SK-N-SH (cell line): ENCODE results near the gene BMP6. TPM values are rescaled to one million over a fixed set of nuclear protein-coding genes. Genes with fewer than 3 reads are reported as not detected.

Source experiments
- CTCF ChIA-PET: fragments of 300-600, 350-600 bp; formaldehyde crosslinking; extraction: SDS; loops from one replicate; lab custom pipeline; 2021; lab: Yijun Ruan, JAX
- POLR2A ChIA-PET: fragments of 350-600 bp; sonication (Branson Sonifier 250); formaldehyde crosslinking; extraction: SDS; loops from one replicate; lab custom pipeline; 2020; ENCODE audit warnings: antibody characterized with exemption, inconsistent platforms; lab: Yijun Ruan, JAX
- DNase-seq: peaks from one replicate; pipeline ENCODE4 v3.0.0; 2012
- H2AFZ ChIP-seq: fragments of 200-600 bp; sonication (generic); 2 replicates; pipeline ENCODE4 v1.8.1; 2016; ENCODE audit warnings: antibody characterized with exemption, mild to moderate bottlenecking, low read depth
- H3F3A ChIP-seq: fragments of 200-600 bp; sonication (generic); replicated peaks from 2 replicates; pipeline ENCODE3; 2016; ENCODE audit warnings: antibody characterized with exemption, mild to moderate bottlenecking; ENCODE audit not compliant: insufficient read depth
- H3K27ac ChIP-seq, 2 experiments: fragments of 200-500 bp in 1 of 2; fragments of 200-600 bp in 1 of 2; sonication (Bioruptor generic) in 1 of 2; sonication (generic), shearing (Covaris generic) in 1 of 2; 2 replicates each; pipeline versions ENCODE4 v1.5.1 to v1.6.1; 2014 to 2016; ENCODE audit warnings: low read depth in 2 of 2, inconsistent platforms in 1 of 2, low read length in 1 of 2, mild to moderate bottlenecking in 1 of 2, mixed read lengths in 1 of 2
- H3K27me3 ChIP-seq: fragments of 200-600 bp; sonication (generic), shearing (Covaris generic); 2 replicates; pipeline ENCODE4 v1.6.1; 2016; ENCODE audit warnings: mixed run types; ENCODE audit not compliant: insufficient read depth
- H3K36me3 ChIP-seq, 2 experiments: fragments of 200-500 bp in 1 of 2; fragments of 200-600 bp in 1 of 2; sonication (Bioruptor generic) in 1 of 2; sonication (generic) in 1 of 2; replicated peaks in 1 of 2; 2 replicates each; pipeline versions ENCODE3 to v1.5.1; 2014 to 2016; ENCODE audit warnings: low read length in 1 of 2, mild to moderate bottlenecking in 1 of 2; ENCODE audit not compliant: insufficient read depth in 2 of 2, control insufficient read depth in 1 of 2
- H3K4me1 ChIP-seq, 2 experiments: fragments of 200-500 bp in 1 of 2; fragments of 200-600 bp in 1 of 2; sonication (Bioruptor generic) in 1 of 2; sonication (generic), shearing (Covaris generic) in 1 of 2; 2 replicates each; pipeline versions ENCODE4 v1.5.1 to v1.6.1; 2014 to 2016; ENCODE audit warnings: low read depth in 1 of 2, low read length in 1 of 2, mixed run types in 1 of 2; ENCODE audit not compliant: insufficient read depth in 2 of 2, control insufficient read depth in 1 of 2
- H3K4me2 ChIP-seq: fragments of 200-600 bp; sonication (generic), shearing (Covaris generic); 2 replicates; pipeline ENCODE4 v1.6.1; 2017; ENCODE audit warnings: mixed run types
- H3K4me3 ChIP-seq, 2 experiments: fragments of 200-500 bp in 1 of 2; fragments of 200-600 bp in 1 of 2; sonication (Bioruptor generic) in 1 of 2; sonication (generic), shearing (Covaris generic) in 1 of 2; 2 replicates each; pipeline versions ENCODE4 v1.5.1 to v1.8.1; 2014 to 2016; ENCODE audit warnings: low read depth in 2 of 2, inconsistent platforms in 1 of 2, low read length in 1 of 2, mild to moderate bottlenecking in 1 of 2, mixed read lengths in 1 of 2, moderate library complexity in 1 of 2
- H3K79me2 ChIP-seq: fragments of 200-600 bp; sonication (generic); 2 replicates; pipeline ENCODE4 v1.8.1; 2017; ENCODE audit warnings: mild to moderate bottlenecking; ENCODE audit not compliant: insufficient read depth
- H3K9ac ChIP-seq: fragments of 200-600 bp; sonication (generic); 2 replicates; pipeline ENCODE4 v1.6.1; 2017; ENCODE audit warnings: mixed run types
- H3K9me2 ChIP-seq: fragments of 200-600 bp; sonication (generic); 2 replicates; pipeline ENCODE4 v1.6.1; 2017; ENCODE audit warnings: mixed run types
- H3K9me3 ChIP-seq: fragments of 200-600 bp; sonication (generic); 2 replicates; pipeline ENCODE4 v1.6.1; 2017; ENCODE audit warnings: mixed run types, mild to moderate bottlenecking, moderate library complexity
- H4K20me1 ChIP-seq: fragments of 200-600 bp; sonication (generic); 2 replicates; pipeline ENCODE4 v1.6.1; 2017; ENCODE audit warnings: mild to moderate bottlenecking, mixed run types; ENCODE audit not compliant: insufficient read depth
- EZH2phosphoT487 ChIP-seq: fragments of 200-600 bp; sonication (generic); IDR thresholded peaks from 2 replicates; pipeline ENCODE4 v1.6.1; 2017; ENCODE audit warnings: low read depth, mixed run types, mild to moderate bottlenecking, antibody characterized with exemption, moderate library complexity, borderline replicate concordance
- FOSL2 ChIP-seq: IDR thresholded peaks from 2 replicates; pipeline ENCODE4 v1.4.0; 2012; ENCODE audit warnings: low read depth, mild to moderate bottlenecking, moderate library complexity, borderline replicate concordance
- FOXJ3 ChIP-seq: sonication (generic); formaldehyde crosslinking; IDR thresholded peaks from 2 replicates; pipeline ENCODE4 v1.5.1; 2020; ENCODE audit warnings: mild to moderate bottlenecking, missing genetic modification reagents
- FOXM1 ChIP-seq: IDR thresholded peaks from 2 replicates; pipeline ENCODE4 v1.4.0; 2012; ENCODE audit warnings: low read depth, mild to moderate bottlenecking
- IRF3 ChIP-seq: fragments of 150-350 bp; IDR thresholded peaks from 2 replicates; pipeline ENCODE4 v1.6.1; 2016; ENCODE audit warnings: mild to moderate bottlenecking, low read depth, low read length
- MXI1 ChIP-seq: IDR thresholded peaks from 2 replicates; pipeline ENCODE4 v1.6.1; 2012; ENCODE audit warnings: mild to moderate bottlenecking, low read depth, low read length, improper control_type of control experiment
- NRF1 ChIP-seq: IDR thresholded peaks from 2 replicates; pipeline ENCODE4 v1.6.1; 2012; ENCODE audit warnings: low read depth, mild to moderate bottlenecking, low read length
- POLR2AphosphoS5 ChIP-seq: IDR thresholded peaks from 2 replicates; pipeline ENCODE4 v1.6.1; 2012; ENCODE audit warnings: low read depth, low read length
- REST ChIP-seq: IDR thresholded peaks from 2 replicates; pipeline ENCODE4 v1.6.1; 2012; ENCODE audit warnings: mild to moderate bottlenecking, low read depth, low read length, moderate library complexity
- TEAD4 ChIP-seq: IDR thresholded peaks from 2 replicates; pipeline ENCODE4 v1.4.0; 2012; ENCODE audit warnings: mild to moderate bottlenecking, borderline replicate concordance; ENCODE audit not compliant: insufficient read depth
- USF1 ChIP-seq: IDR thresholded peaks from 2 replicates; pipeline ENCODE4 v1.4.0; 2012; ENCODE audit warnings: low read depth, borderline replicate concordance
- USF2 ChIP-seq: fragments of 150-350 bp; IDR thresholded peaks from 2 replicates; pipeline ENCODE4 v1.6.1; 2017; ENCODE audit warnings: antibody characterized with exemption, low read length, low read depth, borderline replicate concordance
- WGBS: methylation state at CpG from one replicate; pipeline ENCODE4 v1.1.6; 2017; ENCODE audit warnings: low lambda C conversion rate; 5-methylcytosine and 5-hydroxymethylcytosine counted together
- polyA plus RNA-seq, 3 experiments: library from polyadenylated mRNA; depleted of rRNA; stranded (reverse); fragments of >200 nt; gene quantifications; 2 replicates each; pipeline ENCODE4 v1.2.3, GENCODE V29; 2012

BMP6 gene
- polyA plus RNA-seq, 1 of the 3 experiments (the other 2 are of a cell fraction) = not detected

GRCh38 chr6:7846966-7847818, 121.3 kb downstream of the BMP6 start:
- no peak for TF ChIP-seq FOSL2
- TF ChIP-seq USF1 = no peak
- TF ChIP-seq REST = no peak
- no peak for TF ChIP-seq TEAD4
- TF ChIP-seq FOXJ3 (CRISPR knock-in tag) = no peak
- TF ChIP-seq EZH2phosphoT487 = no peak
- no peak for TF ChIP-seq IRF3
- TF ChIP-seq FOXM1 = no peak
- TF ChIP-seq MXI1 = no peak
- no peak for TF ChIP-seq POLR2AphosphoS5
- TF ChIP-seq USF2 = no peak
- TF ChIP-seq NRF1 = no peak
- Histone ChIP-seq H3K9ac (no peak overlapping the region), H3K9me3 (0 out of 2 replicates have a peak, but pooled peaks cover 2% of the 10 kb centered on the region), H3K27me3 (peaks cover 8% of the 10 kb centered on the region; the same call in 1 of the 2 replicates), H3F3A (no peaks in the 10 kb centered on the region), H2AFZ (no peak overlapping the region), H3K27ac (no peak overlapping the region), H3K4me1 (no peaks in the 10 kb centered on the region), H3K36me3 (no peaks in the 10 kb centered on the region), H3K79me2 (no peaks in the 10 kb centered on the region), H4K20me1 (no peaks in the 10 kb centered on the region), H3K9me2 (no peaks in the 10 kb centered on the region), H3K4me2 (no peak overlapping the region), H3K4me3 (no peak overlapping the region)
- CTCF ChIA-PET = no interaction called here
- POLR2A ChIA-PET = no interaction called here
- WGBS = 45% methylated on average over 7 of the region's 7 CpGs
- no peak for DNase-seq
